SK-N-SH treated with all-trans-retinoic acid at 6 μM for 48 hours (cell line): ENCODE data around the gene OSGIN1.

Experiments
- CREB5 ChIP-seq: fragments of 250-450 bp; sonication (Bioruptor Pico); IDR thresholded peaks from 2 replicates; pipeline ENCODE4 v1.5.1; 2020; ENCODE audit warnings: low read depth, mild to moderate bottlenecking, moderate library complexity
- CSDC2 ChIP-seq: fragments of 250-450 bp; sonication (Bioruptor Pico); IDR thresholded peaks from 2 replicates; pipeline ENCODE4 v1.5.0; 2020; ENCODE audit warnings: mild to moderate bottlenecking, moderate library complexity
- ESRRG ChIP-seq: fragments of 250-450 bp; sonication (Bioruptor Pico); IDR thresholded peaks from 2 replicates; pipeline ENCODE4 v1.6.1; 2021; ENCODE audit warnings: mild to moderate bottlenecking
- PATZ1 ChIP-seq: fragments of 250-450 bp; sonication (Bioruptor Pico); IDR thresholded peaks from 2 replicates; pipeline ENCODE4 v1.8.0; 2020; ENCODE audit warnings: mild to moderate bottlenecking, moderate library complexity, borderline replicate concordance
- PPARA ChIP-seq: fragments of 250-450 bp; sonication (Bioruptor Pico); IDR thresholded peaks from 2 replicates; pipeline ENCODE4 v1.5.0; 2020; ENCODE audit warnings: mild to moderate bottlenecking, borderline replicate concordance
- RARB ChIP-seq: fragments of 250-450 bp; sonication (Bioruptor Pico); IDR thresholded peaks from 2 replicates; pipeline ENCODE4 v1.8.0; 2021; ENCODE audit warnings: mild to moderate bottlenecking, moderate library complexity
- TCF4 ChIP-seq: fragments of 250-450 bp; sonication (Bioruptor Pico); IDR thresholded peaks from 2 replicates; pipeline ENCODE4 v1.8.0; 2021; ENCODE audit warnings: mild to moderate bottlenecking, moderate library complexity, borderline replicate concordance
- ZFP3 ChIP-seq: fragments of 250-450 bp; sonication (Bioruptor Pico); IDR thresholded peaks from 2 replicates; pipeline ENCODE4 v1.5.0; 2020; ENCODE audit warnings: mild to moderate bottlenecking, moderate library complexity
- ZFP30 ChIP-seq: fragments of 450-650 bp; formaldehyde crosslinking; IDR thresholded peaks from 2 replicates; pipeline ENCODE4 v1.5.0; 2022; ENCODE audit warnings: mild to moderate bottlenecking, moderate library complexity
- TF ChIP-seq, protein P1 (sequence below): fragments of 250-450 bp; sonication (Bioruptor Pico); IDR thresholded peaks from 2 replicates; pipeline ENCODE4 v1.5.1; 2021; ENCODE audit warnings: mild to moderate bottlenecking, moderate library complexity

- TF ChIP-seq PPARA (CRISPR knock-in tag) (no peak), ZFP30 (CRISPR knock-in tag) (no peak), RARB (CRISPR knock-in tag) (no peak), ESRRG (no peak), CREB5 (CRISPR knock-in tag) (no peak), CSDC2 (CRISPR knock-in tag) (no peak), ZFP3 (no peak), PATZ1 (CRISPR knock-in tag) (no peak), TCF4 (CRISPR knock-in tag) (no peak)
- TF ChIP-seq, protein P1, sequence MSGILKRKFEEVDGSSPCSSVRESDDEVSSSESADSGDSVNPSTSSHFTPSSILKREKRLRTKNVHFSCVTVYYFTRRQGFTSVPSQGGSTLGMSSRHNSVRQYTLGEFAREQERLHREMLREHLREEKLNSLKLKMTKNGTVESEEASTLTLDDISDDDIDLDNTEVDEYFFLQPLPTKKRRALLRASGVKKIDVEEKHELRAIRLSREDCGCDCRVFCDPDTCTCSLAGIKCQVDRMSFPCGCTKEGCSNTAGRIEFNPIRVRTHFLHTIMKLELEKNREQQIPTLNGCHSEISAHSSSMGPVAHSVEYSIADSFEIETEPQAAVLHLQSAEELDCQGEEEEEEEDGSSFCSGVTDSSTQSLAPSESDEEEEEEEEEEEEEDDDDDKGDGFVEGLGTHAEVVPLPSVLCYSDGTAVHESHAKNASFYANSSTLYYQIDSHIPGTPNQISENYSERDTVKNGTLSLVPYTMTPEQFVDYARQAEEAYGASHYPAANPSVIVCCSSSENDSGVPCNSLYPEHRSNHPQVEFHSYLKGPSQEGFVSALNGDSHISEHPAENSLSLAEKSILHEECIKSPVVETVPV (CRISPR knock-in tag): no peak
These were observed 15.8 kb upstream of the OSGIN1 start for GRCh38 chr16:83937267-83937666.
